GM15510 (cell line): ENCODE results near the gene GAS2L1.

Experiments used
- POLR2A ChIP-seq: IDR thresholded peaks from 3 replicates; pipeline ENCODE4 v1.6.1; 2011; ENCODE audit warnings: borderline replicate concordance; ENCODE audit not compliant: insufficient read length; ENCODE audit errors: extremely low read depth

GAS2L1 gene

GRCh38 chr22:29300807-29301601, 5.4 kb upstream of the GAS2L1 start:
- TF ChIP-seq POLR2A: no peak

GRCh38 chr22:29301716-29302401, 4.6 kb upstream of the GAS2L1 start:
- TF ChIP-seq POLR2A: no peak

- no peak for TF ChIP-seq POLR2A
Measured at GRCh38 chr22:29302402-29302680, 4.1 kb upstream of the GAS2L1 start.

- no peak for TF ChIP-seq POLR2A
Measured at GRCh38 chr22:29302681-29303465, 3.6 kb upstream of the GAS2L1 start.

GRCh38 chr22:29305836-29306174, 645 bp upstream of the GAS2L1 start:
- no peak for TF ChIP-seq POLR2A

GRCh38 chr22:29306835-29307595, 565 bp downstream of the GAS2L1 start:
- TF ChIP-seq POLR2A: no peak

- TF ChIP-seq POLR2A: no peak
Measured at GRCh38 chr22:29307596-29308147, 1.2 kb downstream of the GAS2L1 start.

GRCh38 chr22:29308148-29308790, 1.8 kb downstream of the GAS2L1 start:
- no peak for TF ChIP-seq POLR2A

- no peak for TF ChIP-seq POLR2A
Measured at GRCh38 chr22:29308791-29309262, 2.4 kb downstream of the GAS2L1 start.

- no peak for TF ChIP-seq POLR2A
Measured at GRCh38 chr22:29309332-29310064, 3.0 kb downstream of the GAS2L1 start.

- TF ChIP-seq POLR2A: no peak
Measured at GRCh38 chr22:29310065-29310862, 3.8 kb downstream of the GAS2L1 start.

GRCh38 chr22:29310863-29311339, 4.5 kb downstream of the GAS2L1 start:
- no peak for TF ChIP-seq POLR2A
